Measurements from ENCODE around the gene ARHGEF11. TPM values are rescaled to one million over a fixed set of nuclear protein-coding genes. Genes with fewer than 3 reads are reported as not detected.

The ARHGEF11 gene
- total RNA-seq, 1 donor from 2014 or later, result 41.1 TPM

DNA sequence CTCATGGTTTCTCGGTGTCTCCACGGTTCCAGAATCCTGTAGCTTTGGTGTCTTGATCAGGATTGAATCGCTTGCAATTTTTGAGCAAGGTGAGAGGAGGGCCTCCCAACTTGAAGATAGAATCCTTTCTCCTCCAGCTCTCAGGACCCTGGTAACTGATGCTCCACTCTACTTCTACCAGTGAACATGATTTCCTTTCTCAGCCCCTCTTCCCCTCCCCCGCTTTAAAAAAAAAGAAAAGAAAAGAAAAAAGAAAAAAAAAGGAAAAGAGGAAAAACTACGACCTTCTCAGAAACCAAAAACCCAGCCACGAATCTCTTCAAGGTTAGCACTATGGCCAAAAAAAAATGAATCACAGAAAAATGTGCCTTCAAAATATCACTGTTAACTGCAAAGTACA lies 1.2 kb downstream of the ARHGEF11 start:
- Histone ChIP-seq H3K36me3 (no peaks in the 10 kb centered on the region), H3K9me3 (no peaks in the 10 kb centered on the region), H3K27ac (no peak overlapping the region), H3K4me3 (peak overlapping the region; percentile 59), H3K4me1 (peaks cover 46% of the 10 kb centered on the region), H3K27me3 (no peaks in the 10 kb centered on the region)
- ATAC-seq (no peak), DNase-seq (no peak)
- TF ChIP-seq, protein P1, sequence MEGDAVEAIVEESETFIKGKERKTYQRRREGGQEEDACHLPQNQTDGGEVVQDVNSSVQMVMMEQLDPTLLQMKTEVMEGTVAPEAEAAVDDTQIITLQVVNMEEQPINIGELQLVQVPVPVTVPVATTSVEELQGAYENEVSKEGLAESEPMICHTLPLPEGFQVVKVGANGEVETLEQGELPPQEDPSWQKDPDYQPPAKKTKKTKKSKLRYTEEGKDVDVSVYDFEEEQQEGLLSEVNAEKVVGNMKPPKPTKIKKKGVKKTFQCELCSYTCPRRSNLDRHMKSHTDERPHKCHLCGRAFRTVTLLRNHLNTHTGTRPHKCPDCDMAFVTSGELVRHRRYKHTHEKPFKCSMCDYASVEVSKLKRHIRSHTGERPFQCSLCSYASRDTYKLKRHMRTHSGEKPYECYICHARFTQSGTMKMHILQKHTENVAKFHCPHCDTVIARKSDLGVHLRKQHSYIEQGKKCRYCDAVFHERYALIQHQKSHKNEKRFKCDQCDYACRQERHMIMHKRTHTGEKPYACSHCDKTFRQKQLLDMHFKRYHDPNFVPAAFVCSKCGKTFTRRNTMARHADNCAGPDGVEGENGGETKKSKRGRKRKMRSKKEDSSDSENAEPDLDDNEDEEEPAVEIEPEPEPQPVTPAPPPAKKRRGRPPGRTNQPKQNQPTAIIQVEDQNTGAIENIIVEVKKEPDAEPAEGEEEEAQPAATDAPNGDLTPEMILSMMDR (IDR thresholded peaks at IDR 0.05), result no peak
- intact Hi-C loops (cut with DNase I), result no loop called here

DNA sequence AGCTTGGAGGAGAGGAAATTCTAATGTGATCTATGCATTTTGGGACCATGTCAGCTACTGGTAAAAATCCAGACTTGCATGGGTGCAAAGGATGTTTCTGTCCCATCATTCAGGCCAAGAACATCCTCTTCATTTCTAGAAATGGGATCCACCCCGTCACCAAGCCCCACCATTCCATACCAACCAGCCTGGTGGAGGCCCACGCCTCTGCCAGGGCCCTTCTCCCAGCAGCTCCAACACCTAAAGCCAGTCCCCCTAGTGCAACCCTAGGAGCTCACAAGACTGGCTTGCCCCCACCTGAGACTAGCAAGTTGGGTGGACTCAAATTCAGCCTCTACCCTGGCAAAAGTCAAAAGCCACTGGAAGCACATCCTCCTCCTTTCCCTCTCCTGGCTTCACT lies 1.9 kb downstream of the ARHGEF11 start:
- H3K36me3 ChIP-seq, result no peaks in the 10 kb centered on the region
- H3K27me3 ChIP-seq, result no peaks in the 10 kb centered on the region
- intact Hi-C loops (cut with DNase I), result no loop called here
- H3K4me3 ChIP-seq, result peak overlapping the region; percentile 59
- DNase-seq (no peak), ATAC-seq (no peak)
- TF ChIP-seq, protein P1 (IDR thresholded peaks at IDR 0.05), result no peak
- H3K27ac ChIP-seq, result no peak overlapping the region
- H3K4me1 ChIP-seq, result peaks cover 46% of the 10 kb centered on the region
- H3K9me3 ChIP-seq, result no peaks in the 10 kb centered on the region

DNA sequence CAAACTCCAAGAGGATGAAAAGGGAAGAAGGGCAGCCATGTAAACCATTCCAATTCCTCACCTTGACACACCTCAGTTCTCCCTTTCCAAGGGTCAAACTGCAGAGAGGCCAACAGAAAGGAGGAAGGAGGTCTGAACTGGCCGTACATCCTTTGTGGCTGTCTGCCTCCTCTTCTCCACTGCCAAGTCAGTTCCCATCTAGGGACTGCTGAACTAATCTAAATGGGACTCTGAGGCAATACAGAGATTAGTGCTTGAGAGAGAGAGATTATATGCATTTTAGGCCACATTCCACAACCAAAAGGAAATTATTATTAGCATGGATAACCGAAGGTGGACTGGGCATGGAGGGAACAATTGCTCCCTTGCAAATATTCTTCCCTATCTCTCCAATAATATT lies 2.7 kb downstream of the ARHGEF11 start:
- no peak overlapping the region for H3K27ac ChIP-seq
- TF ChIP-seq, protein P1 (IDR thresholded peaks at IDR 0.05), result no peak
- ATAC-seq, result no peak
- H3K4me1 ChIP-seq, result peaks cover 46% of the 10 kb centered on the region
- H3K27me3 ChIP-seq, result no peaks in the 10 kb centered on the region
- no peak for DNase-seq
- H3K9me3 ChIP-seq, result no peaks in the 10 kb centered on the region
- H3K36me3 ChIP-seq, result no peaks in the 10 kb centered on the region
- peak overlapping the region; percentile 59 for H3K4me3 ChIP-seq
- intact Hi-C loops (cut with DNase I), result no loop called here

DNA sequence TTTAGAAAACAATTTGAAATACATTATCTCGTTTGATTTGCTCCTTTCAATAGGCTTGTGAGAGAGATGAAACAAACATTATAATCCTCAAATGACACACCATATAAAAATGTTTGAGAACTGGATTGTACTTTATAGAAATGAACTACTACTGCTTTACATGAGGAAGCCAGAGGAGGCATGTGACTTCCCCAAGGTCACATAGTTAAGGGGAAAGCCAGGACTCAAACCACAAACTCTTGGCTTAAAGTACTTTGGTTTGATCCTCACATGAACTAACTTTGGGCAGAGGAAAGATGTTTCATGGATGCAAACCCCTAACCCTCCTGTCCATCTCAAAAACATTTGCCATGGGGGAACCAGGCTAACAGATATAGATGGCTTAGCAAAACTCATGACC lies 4.7 kb downstream of the ARHGEF11 start:
- Histone ChIP-seq H3K4me1 (peaks cover 40% of the 10 kb centered on the region), H3K36me3 (no peaks in the 10 kb centered on the region), H3K9me3 (no peaks in the 10 kb centered on the region), H3K27me3 (no peaks in the 10 kb centered on the region), H3K4me3 (no peak overlapping the region), H3K27ac (no peak overlapping the region)
- intact Hi-C loops (cut with DNase I), result no loop called here
- TF ChIP-seq, protein P1 (IDR thresholded peaks at IDR 0.05), result no peak
- ATAC-seq (no peak), DNase-seq (no peak)

DNA sequence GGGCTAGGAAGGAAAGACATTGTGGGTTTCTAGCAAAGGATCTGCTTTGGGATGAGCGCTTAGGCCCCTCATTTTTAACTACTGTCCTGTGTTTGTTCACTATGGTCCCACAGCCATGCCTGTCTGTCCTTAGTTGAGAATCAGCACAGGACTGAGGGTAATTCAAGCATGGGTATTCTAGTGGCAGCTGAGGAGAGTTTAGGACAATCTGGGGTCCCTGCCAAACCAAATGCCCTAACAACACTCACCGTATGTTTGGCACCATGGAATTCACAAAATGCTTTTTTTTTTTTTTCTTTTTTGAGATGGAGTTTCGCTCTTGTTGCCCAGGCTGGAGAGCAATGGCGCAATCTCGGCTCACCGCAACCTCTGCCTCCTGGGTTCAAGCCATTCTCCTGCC lies 10.4 kb downstream of the ARHGEF11 start:
- no peak overlapping the region for H3K27ac ChIP-seq
- DNase-seq (no peak), ATAC-seq (no peak)
- no peaks in the 10 kb centered on the region for H3K27me3 ChIP-seq
- no peaks in the 10 kb centered on the region for H3K36me3 ChIP-seq
- H3K4me3 ChIP-seq, result no peak overlapping the region
- no peaks in the 10 kb centered on the region for H3K4me1 ChIP-seq
- TF ChIP-seq, protein P1 (IDR thresholded peaks at IDR 0.05), result no peak
- H3K9me3 ChIP-seq, result no peaks in the 10 kb centered on the region
- intact Hi-C loops (cut with DNase I), result no loop called here

DNA sequence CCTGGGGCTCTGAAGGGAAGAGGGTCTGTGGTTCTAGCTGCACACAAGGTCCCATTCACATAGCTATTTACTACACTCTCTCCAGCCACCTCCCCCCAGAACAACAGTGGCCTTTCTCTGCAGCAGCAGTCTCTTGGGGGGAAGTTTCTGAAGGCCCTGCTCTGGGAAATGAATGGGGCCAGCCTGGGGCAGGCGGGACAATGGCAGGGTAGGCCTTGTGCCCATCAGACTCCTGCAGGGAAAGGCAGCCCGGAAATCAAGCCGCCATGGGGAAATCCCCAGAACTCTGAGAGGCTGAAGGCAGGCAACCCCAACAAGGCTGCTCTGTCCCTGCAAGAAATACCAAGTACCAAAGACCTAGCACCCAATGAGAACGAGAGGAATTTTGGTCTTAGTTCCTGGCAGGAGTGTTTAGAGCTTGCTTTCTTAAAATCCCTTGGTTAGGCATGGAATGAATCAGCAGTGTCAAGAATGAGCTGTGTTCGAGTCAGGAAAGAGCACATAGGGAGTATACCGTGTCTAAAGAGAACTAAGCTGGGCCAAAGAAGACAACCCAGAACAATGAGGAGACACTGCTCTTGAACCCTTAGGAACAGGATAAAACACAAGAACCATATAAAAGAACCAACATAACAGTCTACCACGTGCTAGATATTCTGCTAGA lies 11.3 kb downstream of the ARHGEF11 start:
- H3K27ac ChIP-seq, result no peak overlapping the region
- intact Hi-C loops (cut with DNase I), result no loop called here
- TF ChIP-seq, protein P1 (IDR thresholded peaks at IDR 0.05), result no peak
- H3K27me3 ChIP-seq, result no peaks in the 10 kb centered on the region
- H3K4me3 ChIP-seq, result no peak overlapping the region
- no peaks in the 10 kb centered on the region for H3K36me3 ChIP-seq
- no peak for DNase-seq
- H3K4me1 ChIP-seq, result no peaks in the 10 kb centered on the region
- ATAC-seq, result no peak
- no peaks in the 10 kb centered on the region for H3K9me3 ChIP-seq

Data from upper lobe of right lung (tissue), 1 donor.